Stimulated activated CD4-positive, alpha-beta T cell treated with anti-CD3 and anti-CD28 coated beads, Interleukin-12 subunit alpha, Interleukin-12 subunit beta, amount 100 ng/mL, for 4 hours (primary cell): Measurements from ENCODE around the gene RNPEP.
"Not testable (repeated sequence)": the region's sequence is repeated elsewhere in the genome, so short reads cannot be mapped to it uniquely, and the experiment has no call there.

Source experiments
- DNase-seq: peaks from one replicate; pipeline ENCODE4 v3.0.0-alpha.2; 2020

RNPEP gene

DNA sequence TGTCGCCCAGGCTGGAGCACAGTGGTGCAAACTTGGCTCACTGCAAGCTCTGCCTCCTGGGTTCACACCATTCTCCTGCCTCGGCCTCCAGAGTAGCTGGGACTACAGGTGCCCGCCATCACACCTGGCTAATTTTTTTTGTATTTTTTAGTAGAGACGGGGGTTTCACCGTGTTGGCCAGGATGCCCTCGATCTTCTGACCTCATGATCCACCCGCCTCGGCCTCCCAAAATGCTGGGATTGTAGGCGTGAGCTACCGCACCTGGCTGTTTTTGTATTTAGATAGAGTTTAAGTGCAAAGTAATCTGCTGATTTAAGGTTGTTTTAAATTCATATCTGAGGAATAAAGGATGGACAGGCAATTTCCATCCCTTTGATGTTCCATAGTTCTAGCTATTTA, 20.1 kb upstream of the RNPEP start:
- DNase-seq = not testable (repeated sequence)

DNA sequence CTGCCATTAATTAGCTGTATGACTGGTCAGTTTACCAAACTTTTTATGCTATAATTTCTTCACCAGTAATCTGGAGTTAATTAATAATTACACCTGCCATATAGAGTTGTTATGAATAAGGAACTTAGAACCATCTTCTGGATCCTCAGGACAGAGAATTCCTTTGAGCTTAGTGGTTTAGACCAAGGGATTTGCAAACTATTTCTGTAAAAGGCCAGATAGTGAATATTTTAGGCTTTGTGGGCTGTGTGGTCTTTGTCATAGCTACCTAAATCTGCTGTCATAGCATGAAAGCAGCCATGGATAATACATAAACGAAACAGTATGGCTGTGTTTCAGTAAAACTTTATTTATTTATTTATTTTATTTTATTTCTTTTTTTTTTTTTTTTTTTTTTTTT, 18.2 kb upstream of the RNPEP start:
- DNase-seq = no peak

DNA sequence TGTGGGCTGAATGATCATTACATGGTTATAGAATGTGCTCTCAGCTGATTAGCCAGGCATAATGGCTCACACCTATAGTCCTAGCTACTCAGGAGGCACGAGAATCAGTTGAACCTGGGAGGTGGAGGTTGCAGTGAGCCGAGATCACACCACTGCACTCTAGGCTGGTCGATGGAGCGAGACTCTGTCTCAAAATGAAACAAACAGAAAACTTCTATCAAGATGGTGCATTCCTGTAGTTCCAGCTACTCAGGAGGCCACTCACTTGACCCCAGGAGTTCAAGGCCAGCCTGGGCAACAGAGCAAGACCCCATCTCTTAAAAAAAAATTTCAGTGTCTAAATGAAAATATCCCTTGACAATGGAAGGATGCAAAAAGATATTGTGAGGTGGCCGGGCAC, 16.3 kb upstream of the RNPEP start:
- DNase-seq = no peak

DNA sequence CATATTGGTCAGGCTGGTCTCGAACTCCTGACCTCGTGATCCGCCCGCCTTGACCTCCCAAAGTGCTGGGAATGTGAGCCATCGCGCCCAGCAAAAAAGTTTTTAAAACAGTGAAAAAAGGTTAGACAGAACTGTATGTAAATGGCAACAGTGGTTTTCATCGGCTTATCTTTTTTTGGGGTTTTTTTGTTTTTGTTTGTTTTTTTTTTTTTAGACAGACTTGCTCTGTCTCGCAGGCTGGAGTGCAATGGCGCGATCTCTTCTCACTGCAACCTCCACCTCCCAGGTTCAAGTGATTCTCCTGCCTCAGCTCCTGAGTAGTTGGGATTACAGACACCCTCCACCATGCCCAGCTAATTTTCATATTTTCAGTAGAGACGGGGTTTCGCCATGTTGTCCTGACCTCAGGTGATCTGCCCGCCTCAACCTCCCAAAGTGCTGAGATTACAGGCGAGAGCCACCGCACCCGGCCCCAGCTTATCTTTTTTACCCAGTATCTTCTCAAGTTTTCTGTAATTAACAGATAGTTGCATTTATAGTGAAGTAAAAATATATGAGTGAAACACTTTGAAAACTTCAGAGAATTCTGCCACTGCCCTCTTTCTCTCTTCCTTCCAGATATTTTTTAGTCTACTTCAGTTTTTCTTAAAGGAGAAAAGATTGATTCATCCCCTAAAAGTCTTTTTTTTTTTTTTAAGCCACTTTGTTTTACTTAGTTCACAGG, 14.1 kb upstream of the RNPEP start:
- no peak for DNase-seq

DNA sequence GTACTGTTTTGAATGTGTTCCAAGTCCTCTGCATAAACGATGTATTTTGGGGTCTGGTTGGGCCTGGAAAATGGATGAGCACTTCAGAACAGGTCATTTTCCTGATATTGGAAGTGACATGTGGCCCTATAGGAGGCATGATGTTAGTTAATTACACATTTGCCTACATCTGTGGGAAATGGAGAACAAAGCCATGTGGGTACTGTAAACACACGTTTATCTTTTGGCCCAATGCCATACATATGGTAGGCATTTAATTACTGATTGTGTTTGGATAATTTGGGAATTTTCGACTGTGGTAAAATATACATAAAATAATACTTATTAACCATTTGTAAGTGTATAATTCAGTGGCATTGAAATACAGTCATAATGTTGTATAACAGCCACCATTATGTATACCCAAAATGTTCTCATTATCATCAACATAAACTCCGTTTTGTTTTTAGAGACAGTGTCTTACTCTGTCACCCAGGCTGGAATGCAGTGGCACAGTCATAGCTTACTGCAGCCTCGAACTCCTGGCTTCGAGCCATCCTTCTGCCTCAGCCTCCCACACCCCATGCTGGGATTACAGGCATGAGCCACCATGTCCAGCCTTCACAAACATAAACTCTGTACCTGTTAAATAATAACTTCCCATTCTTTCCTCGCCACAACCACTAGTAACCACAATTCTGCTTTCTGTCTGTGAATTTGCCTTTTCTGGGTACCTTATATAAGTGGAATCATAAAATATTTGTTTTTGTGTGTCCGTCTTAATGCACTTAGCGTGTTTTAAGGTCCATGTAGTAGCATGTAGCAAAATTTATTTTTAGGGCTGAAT, 11.9 kb upstream of the RNPEP start:
- no peak for DNase-seq

DNA sequence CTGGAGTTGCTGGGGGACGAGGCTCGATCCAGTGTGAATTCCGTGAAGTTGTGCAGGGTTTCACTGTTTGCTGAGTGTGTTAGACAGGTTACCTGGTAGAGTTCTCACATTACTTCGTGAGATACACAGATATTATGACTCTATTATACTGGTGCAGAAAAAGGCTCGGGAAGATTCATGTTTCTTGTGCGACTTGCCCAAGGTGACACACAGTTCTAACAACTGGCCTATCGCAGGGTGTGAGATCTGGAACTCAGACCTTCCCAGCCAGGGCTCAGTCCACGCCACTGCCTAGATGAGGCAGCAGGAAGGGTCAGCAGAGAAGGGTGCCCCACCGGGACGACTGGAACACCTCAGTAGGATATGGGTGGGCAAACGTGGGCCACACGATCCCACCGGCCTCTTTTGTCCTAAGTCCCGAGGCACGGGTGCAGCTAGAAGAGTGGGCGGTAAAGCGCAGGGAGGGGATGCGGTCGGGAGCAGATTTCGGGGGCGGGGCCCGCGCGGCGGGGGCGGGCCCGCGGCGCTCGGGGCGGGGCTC, 296 bp upstream of the RNPEP start:
- peak; percentile 71 for DNase-seq

DNA sequence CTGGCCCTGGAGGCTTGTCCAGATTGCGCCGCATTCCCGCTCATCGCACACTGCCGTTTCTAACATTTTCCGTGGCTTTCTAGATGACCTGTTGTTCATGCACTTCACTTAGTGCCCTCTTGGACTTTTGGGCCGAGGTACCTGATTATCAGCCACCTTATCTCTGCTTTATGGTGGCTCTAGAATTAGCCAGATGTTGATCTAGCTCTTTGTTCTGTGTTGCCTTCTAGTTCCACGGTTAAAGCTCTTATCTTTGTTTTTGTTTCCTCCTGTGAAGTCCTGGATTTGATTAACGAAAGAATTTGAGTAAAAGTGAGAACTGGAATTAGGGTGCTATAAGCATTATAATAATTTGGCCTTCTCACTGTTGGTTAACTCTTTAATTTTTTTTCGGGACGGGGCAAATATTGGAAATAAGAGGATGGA, 945 bp downstream of the RNPEP start:
- DNase-seq = no peak

DNA sequence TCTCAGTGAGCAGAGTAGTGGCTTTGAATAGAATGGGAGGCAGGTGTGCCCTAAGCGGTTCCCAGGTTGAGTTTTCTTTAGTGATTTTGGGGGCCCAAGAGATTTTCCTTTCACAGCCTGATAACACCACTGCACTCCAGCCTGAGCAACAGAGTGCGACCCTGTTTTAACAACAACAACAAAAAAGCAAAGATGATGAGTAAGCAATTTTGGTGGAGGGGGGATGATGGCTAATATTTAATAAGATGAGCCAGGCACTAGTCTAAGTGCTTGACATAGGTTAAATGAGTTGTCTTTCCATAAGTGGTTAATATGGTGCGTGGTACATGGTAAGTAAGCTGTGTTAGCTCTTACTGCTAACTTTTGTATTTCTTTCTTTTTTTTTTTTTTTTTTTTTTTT, 2.0 kb downstream of the RNPEP start:
- no peak for DNase-seq

DNA sequence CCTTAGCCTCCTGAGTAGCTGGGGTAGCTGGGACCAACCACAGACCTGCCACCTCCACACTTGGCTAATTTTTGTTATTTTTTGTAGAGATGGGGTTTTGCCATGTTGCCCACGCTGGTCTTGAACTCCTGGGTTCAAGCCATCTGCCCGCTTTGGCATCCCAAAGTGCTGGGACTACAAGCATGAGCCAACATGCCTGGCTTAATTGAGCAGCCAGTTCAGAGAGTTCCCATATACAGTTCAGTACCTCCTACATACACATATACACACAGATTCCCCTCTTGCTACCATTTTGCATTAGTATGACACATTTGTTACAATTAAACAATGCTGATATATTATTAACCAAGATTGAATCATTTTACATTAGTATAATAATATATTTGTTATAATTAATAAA, 2.9 kb downstream of the RNPEP start:
- no peak for DNase-seq

DNA sequence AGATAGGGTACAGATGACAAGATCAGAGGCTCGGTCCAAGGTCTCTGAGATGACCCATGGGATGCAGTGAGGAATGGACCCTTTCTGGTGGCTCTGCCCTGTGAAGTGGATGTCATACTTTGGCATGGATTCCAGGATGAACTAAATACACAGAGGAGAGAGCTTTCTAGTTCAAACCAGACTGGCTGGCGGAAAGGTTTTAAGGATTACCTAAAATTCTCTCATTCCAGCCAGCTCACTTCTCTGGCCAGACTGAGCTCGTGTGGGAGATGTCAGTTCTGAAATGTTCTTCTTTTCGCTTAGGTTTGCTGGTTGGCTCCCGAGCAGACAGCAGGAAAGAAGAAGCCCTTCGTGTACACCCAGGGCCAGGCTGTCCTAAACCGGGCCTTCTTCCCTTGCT, 6.2 kb downstream of the RNPEP start:
- no peak for DNase-seq

DNA sequence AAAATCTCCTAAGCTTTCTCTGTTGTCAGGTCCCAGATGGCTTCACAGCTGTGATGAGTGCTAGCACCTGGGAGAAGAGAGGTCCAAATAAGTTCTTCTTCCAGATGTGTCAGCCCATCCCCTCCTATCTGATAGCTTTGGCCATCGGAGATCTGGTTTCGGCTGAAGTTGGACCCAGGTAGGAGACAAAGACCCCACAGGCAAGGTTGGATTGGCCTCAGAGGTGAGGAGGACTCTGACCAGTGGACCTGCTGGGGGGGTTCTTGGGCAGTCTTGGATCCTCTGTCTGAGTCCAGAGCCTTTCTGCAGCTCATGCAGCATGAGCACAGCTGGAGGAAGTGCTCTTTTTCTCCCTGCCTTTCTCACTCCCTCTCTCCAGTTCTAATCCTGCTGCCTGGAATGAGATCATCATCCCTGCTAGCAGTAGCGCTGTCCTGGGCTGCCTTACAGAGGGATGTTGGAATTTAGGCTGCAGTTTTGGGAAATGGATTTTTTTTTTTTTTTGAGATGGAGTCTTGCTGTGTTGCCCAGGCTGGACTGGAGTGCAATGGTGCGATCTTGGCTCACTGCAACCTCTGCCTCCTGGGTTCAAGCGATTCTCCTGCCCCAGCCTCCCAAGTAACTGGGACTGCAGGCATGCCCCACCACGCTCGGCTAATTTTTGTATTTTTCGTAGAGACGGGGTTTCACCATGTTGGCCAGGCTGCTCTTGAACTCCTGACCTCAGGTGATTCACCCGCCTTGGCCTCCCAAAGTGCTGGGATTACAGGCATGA, 7.1 kb downstream of the RNPEP start:
- no peak for DNase-seq

DNA sequence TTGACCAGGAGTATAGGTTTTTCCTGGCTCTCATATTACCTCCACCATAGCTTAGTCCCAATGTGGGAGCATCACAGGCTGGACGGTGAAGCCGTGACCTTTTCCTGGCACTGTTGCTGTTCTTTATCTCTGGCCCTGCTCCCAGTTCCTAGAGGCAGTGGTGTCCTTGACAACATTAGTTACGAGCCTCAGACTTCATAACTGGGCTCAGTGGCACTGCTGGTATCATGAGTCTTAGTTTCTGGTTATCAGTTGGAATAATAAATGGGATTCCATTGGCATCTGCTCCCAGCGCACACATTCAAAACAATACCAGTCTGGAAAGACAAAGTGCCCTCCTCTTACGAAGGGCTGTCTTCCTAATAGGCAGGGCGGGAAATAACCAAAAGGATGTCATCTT, 8.0 kb downstream of the RNPEP start:
- no peak for DNase-seq

DNA sequence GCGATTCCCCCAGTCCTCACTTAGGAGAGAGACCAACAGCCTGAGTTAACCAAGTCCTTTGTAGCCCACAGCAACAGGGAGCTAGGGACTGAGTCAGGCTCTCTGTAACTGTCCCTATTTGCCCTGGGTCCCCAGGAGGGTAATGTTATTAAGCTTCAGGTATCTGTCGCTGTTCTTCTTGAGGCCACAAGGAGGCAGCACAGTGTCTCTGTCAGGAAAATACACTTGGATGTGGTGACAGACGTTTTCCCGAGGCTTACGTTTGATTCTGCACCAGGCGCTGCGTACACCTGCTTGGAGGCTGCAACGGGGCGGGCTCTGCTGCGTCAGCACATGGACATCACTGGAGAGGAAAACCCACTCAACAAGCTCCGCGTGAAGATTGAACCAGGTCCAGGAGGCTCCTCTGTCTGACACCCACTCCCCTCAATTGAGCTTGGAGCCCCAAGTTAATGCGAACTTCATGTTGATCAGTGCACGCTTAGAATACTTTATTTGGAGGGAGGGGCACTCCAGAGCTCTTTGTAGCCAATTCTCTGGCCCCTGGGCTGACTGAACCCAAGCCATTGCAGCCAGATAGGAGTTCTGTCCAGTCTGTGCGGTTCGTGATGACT, 17.3 kb downstream of the RNPEP start:
- no peak for DNase-seq

DNA sequence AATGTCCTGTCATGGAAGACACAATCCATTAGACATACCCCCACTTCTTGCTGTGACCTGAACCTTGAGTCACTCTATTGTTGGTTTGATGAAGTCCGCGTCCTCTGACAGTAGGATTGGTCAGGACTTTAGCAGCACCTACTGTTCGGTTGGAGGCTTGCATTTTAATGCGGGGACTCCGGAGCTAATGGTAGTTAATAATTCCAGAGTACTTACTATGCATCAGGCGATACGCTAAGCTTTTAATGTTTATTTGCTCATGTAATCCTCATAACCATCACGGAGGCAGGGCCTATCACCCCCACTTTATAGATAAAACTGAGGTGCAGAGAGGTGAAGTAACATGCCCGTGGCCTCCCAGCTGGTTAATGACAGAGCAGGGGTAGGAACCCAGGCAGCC, 20.1 kb downstream of the RNPEP start:
- no peak for DNase-seq

DNA sequence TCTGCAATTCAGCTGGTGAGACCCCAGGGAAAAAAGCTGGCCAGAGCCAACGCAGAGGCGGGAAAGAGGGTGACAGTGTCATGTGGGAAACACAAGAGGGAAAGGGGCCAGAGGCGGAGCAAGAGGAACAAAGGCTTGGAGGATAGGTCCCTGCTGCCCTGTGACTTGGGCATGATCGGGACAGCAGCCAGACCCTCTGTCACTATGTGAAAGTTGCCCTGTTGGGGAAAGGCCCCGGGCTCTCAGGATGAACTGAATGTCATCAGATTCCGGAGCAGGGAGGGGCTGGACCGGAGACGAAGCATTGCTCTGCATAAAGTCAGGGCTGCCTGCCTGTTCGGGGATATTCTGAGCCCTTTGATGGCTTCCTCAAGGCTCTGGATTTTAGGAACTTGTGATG, 22.3 kb downstream of the RNPEP start:
- no peak for DNase-seq

DNA sequence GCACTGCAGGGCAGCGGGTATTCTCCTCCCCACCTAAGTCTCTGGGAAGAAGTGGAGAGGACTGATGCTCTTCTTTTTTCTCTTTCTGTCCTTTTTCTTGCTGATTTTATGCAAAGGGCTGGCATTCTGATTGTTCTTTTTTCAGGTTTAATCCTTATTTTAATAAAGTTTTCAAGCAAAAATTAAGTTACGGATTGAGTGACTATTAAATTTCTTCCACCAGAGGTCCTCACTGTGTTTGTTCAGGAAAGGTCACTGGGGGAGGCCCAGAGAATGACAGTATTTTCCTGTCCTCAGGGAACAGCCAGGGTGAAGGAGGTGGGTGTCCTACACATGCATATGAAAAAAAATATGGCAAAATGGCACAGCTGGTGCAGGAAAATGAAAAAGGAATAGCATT, 23.5 kb downstream of the RNPEP start:
- no peak for DNase-seq

DNA sequence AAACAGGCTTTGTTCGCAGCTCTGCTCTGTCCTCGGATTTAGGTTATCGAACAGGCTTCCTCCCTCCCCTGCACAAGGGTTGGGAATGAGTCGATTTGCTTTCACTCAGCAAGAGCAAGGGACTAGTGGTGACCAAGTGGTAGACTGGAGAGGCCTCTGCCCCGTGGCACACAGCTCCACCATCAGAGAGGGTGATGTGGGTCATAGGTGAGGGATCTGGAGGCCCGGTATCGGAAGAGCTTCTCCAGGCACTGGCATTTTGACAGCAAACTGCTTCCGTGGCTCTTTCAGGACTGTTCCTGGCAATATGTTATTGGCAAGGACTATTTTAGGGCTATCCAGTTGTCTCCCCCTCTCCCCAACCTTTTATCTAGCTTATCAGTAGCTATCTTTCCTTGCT, 24.9 kb downstream of the RNPEP start:
- no peak for DNase-seq

DNA sequence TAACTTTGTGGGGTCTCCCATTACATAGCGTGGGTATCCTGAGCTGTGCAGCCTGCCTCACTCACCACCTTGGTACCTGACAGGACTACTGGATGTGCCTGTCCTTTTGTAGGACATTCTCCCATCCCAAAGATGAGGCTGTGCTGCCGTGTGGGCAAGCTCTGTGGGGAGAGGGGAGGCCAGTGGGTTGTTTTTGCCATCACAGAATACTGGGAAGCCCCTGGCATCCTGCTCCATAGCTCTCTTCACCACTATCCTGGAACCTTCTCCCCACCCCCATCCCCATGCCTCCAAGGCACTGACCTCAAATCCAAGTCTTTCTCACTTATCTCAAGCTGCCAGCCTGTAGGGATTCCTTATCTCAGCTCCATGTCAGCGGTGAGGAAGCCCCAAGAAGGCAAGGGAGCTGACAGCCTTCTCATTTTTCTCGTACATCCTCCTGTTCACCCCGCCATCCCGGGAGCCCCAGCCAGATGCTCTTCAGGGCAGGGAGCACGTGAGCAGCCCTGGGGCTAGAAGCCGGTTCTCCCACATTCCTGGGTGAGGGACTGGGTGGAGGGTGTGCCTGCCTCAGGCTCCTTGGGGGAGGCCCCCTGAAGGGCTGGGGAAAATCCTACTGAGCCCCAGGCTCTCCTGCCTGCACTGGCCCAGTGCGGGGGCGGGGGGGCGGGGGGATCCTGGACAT, 25.5 kb downstream of the RNPEP start:
- DNase-seq = no peak

DNA sequence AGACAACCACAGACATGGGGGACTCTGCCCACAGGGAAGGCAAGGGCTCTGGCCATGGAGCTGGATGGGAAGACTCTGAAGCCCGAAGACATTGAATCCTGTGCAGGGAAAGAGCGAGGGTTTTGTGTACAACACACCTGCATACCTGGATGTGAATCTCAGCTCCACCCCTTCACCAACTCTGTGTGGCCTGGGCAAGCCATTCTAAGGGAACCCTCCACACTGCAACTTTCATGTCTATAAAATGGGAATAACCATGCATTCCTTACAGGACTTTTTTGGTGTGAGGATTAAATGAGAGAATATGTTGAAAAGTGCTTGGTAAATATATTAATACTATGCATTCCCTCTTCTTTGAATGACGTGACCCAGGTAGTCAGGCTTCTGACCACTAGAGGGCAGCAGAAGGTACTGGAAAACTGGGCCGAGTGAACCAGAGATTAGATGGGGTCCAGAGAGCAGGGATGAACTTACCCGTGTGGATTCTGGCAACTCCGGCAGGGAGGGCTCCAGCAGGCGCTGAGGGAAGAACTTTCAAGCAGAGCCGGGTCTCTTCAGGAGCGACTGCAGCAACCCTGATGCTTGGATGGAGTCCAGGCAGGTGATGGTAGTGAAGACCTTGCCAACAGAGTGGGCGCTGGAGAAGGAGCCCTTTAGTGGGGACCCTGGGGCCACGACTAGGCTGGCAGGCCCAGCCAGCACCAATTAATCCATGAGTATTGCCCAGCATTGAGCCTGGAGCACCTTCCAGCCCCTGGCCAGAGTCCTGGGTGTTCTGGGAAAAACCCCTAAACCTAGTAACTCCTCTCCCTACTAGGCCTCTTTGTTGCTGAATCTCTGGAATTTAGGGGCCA, 27.1 kb downstream of the RNPEP start:
- peak; percentile 45 for DNase-seq

DNA sequence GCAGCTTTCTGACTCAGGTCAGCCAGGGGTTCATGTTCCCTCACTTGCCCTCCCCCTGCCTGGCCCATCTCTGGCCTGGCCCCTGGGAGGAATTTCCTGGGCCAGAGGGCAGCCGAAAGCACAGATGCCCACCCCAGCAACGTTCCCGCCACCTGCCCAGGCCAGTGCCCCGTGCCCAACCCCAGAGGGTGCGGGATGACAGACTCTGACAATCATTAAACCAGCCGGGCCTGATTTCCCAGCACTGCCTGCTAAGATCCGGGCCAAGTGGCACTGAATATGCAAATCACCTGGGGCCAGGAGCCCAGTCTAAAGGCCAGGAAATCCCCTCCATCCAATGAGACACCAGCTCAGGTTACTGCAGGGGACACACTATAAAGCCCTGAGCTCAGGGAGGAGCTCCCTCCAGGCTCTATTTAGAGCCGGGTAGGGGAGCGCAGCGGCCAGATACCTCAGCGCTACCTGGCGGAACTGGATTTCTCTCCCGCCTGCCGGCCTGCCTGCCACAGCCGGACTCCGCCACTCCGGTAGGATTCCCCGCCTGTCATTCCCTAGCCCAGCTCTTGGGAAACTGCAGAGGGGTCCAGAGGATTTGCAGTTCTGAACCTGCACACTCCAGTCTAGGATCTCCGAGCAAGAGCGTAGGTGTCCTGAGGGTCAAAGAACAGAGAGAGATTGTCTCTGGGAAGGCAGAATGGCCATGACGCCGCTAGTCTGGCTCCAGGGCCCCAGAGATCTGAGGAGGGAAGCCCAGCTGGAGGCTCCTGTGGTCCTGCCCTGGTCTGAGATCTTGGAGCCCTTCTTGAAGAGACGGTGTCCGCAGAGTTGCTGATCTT, 27.9 kb downstream of the RNPEP start, which contains the start of gene ELF3:
Gene ELF3, plus strand, starts transcription at position 408 of the 836 bp plus-strand sequence. CDS start 550 bp downstream, outside the sequence.
- no peak for DNase-seq
